ENCODE results near the gene ATG4B.

GRCh38 chr2:241636182-241637017 lies 1.1 kb upstream of the ATG4B start:
- no peak for TF ChIP-seq CTCF (IDR thresholded peaks at IDR 0.05)
- TF ChIP-seq POLR2A (IDR thresholded peaks at IDR 0.05), result no peak

Measured in ovary (tissue), 3 donors.